HepG2 (cell line): Measurements from ENCODE around the gene SLC17A9. TPM values are rescaled to one million over a fixed set of nuclear protein-coding genes. Genes with fewer than 3 reads are reported as not detected.

ENCODE experiments used
- CEBPB ChIP-seq: IDR thresholded peaks from 2 replicates; pipeline ENCODE4 v1.6.1; 2011; ENCODE audit warnings: low read depth, low read length, improper control_type of control experiment, borderline replicate concordance
- CHD4 ChIP-seq: fragments of 200-600 bp; sonication (generic); IDR thresholded peaks from 2 replicates; pipeline ENCODE4 v1.7.0; 2017; ENCODE audit warnings: mild to moderate bottlenecking, low read length, borderline replicate concordance
- IKZF4 ChIP-seq: sonication (generic); formaldehyde crosslinking; IDR thresholded peaks from 2 replicates; pipeline ENCODE4 v1.5.1; 2020; ENCODE audit warnings: borderline replicate concordance, mild to moderate bottlenecking, low read depth, missing genetic modification reagents; ENCODE audit errors: not compliant biosample characterization
- JUN ChIP-seq: sonication (generic); formaldehyde crosslinking; IDR thresholded peaks from 2 replicates; pipeline ENCODE4 v1.4.0; 2020; ENCODE audit warnings: mild to moderate bottlenecking, missing genetic modification reagents
- ZNF207 ChIP-seq: fragments of 450-650 bp; IDR thresholded peaks from 2 replicates; pipeline ENCODE4 v1.6.1; 2016; ENCODE audit warnings: antibody characterized with exemption, borderline replicate concordance
- ZNF317 ChIP-seq: sonication (generic); formaldehyde crosslinking; IDR thresholded peaks from 2 replicates; pipeline ENCODE4 v1.5.0; 2020; ENCODE audit warnings: mild to moderate bottlenecking, missing genetic modification reagents
- ZNF343 ChIP-seq: sonication (generic); formaldehyde crosslinking; IDR thresholded peaks from 2 replicates; pipeline ENCODE4 v1.4.0; 2020; ENCODE audit warnings: mild to moderate bottlenecking, missing genetic modification reagents
- ZNF501 ChIP-seq: sonication (generic); formaldehyde crosslinking; IDR thresholded peaks from 2 replicates; pipeline ENCODE4 v1.5.1; 2020; ENCODE audit warnings: mild to moderate bottlenecking, moderate library complexity, missing genetic modification reagents
- ZNF558 ChIP-seq: sonication (generic); formaldehyde crosslinking; IDR thresholded peaks from 2 replicates; pipeline ENCODE4 v1.9.0; 2022; ENCODE audit warnings: mild to moderate bottlenecking, missing genetic modification reagents, borderline replicate concordance
- ZNF605 ChIP-seq: sonication (generic); formaldehyde crosslinking; IDR thresholded peaks from 2 replicates; pipeline ENCODE4 v1.8.0; 2022; ENCODE audit warnings: mild to moderate bottlenecking, missing genetic modification reagents
- ZSCAN20 ChIP-seq: sonication (generic); formaldehyde crosslinking; IDR thresholded peaks from 2 replicates; pipeline ENCODE4 v1.4.0; 2020; ENCODE audit warnings: missing genetic modification reagents, mild to moderate bottlenecking, borderline replicate concordance
- polyA plus RNA-seq, 8 experiments: library from polyadenylated mRNA; depleted of rRNA in 3 of 8; stranded (reverse) in 7 of 8; unstranded in 1 of 8; fragments of >200 nt; fragmentation: Illumina TruSeq in 4 of 8; extraction: Trizol in 4 of 8; gene quantifications; 2 replicates each; pipeline versions ENCODE4 v1.2.1 to v1.2.3, GENCODE V29; 2011 to 2016; ENCODE audit warnings: low read depth in 4 of 8, missing spikeins in 1 of 8, mixed read lengths in 1 of 8; ENCODE audit not compliant: insufficient read depth in 1 of 8
- total RNA-seq, 5 experiments: library from RNA; depleted of rRNA; stranded (reverse); fragments of >200 nt; fragmentation: Illumina TruSeq; extraction: Trizol; gene quantifications; 2 replicates each; pipeline ENCODE4 v1.2.3, GENCODE V29; 2016; ENCODE audit warnings: low read depth in 1 of 5
- TF ChIP-seq, protein P1 (sequence below): sonication (generic); formaldehyde crosslinking; conservative IDR thresholded peaks from 2 replicates; pipeline ENCODE4 v1.8.0; 2022; ENCODE audit warnings: mild to moderate bottlenecking, moderate library complexity, missing genetic modification reagents
- TF ChIP-seq, protein P2 (sequence below): sonication (generic); formaldehyde crosslinking; IDR thresholded peaks from 2 replicates; pipeline ENCODE4 v1.4.0; 2020; ENCODE audit warnings: mild to moderate bottlenecking, missing genetic modification reagents
- TF ChIP-seq, protein P3 (sequence below): sonication (generic); formaldehyde crosslinking; IDR thresholded peaks from 2 replicates; pipeline ENCODE4 v1.5.0; 2020; ENCODE audit warnings: mild to moderate bottlenecking, missing genetic modification reagents
- TF ChIP-seq, protein P4 (sequence below): IDR thresholded peaks from 2 replicates; pipeline ENCODE4 v1.6.1; 2016; ENCODE audit warnings: mild to moderate bottlenecking, missing biosample characterization, missing genetic modification reagents
- TF ChIP-seq, protein P5 (sequence below): IDR thresholded peaks from 2 replicates; pipeline ENCODE4 v1.6.1; 2016
- TF ChIP-seq, protein P6 (sequence below): sonication (generic); formaldehyde crosslinking; IDR thresholded peaks from 2 replicates; pipeline ENCODE4 v1.5.0; 2020; ENCODE audit warnings: mild to moderate bottlenecking, missing genetic modification reagents, moderate library complexity

Gene SLC17A9
- total and polyA plus RNA-seq, 2 of the 13 experiments (the other 11 are each of a cell fraction or from before 2014, with no cell fraction given), result 110 to 191 TPM

DNA sequence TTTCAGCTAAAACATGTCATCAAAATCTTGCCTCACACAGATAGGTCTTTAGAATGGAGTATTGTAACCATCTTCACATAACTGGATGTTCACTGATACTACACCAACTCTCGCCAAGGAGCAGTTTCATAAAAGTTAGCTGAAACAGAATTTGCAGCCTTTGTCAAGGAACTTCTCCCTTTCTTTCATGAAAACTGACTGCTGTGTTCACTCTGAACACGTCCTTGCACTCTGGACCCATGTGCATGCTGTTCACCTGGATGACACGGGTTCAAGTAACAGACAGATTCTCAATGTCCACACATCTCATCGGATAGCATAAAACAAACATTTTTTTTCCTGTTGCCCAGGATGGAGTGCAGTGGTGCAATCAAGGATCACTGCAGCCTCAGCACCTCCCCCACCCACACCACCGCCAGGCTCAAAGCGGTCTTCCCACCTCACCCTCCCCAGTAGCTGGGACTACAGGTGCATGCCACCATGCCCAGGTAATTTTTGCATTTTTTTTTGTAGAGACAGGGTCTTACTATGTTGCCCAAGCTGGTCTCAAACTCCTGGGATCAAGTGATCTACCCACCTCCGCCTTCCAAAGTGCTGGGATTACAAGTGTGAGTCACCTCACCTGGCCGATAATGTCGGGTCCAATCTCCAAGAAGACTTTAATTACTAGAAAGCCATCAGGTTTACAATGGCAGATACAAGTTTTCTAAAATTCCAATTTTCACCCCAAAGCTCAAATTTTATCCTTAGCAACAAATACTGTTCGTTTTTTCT, 35.6 kb upstream of the SLC17A9 start (continued):
- TF ChIP-seq ZNF343 (CRISPR knock-in tag) (peak; percentile 85; the same call in 1 of the 2 replicates), ZNF501 (CRISPR knock-in tag) (peak; percentile 92), ZNF317 (CRISPR knock-in tag) (peak; percentile 86), ZSCAN20 (CRISPR knock-in tag) (no peak), ZNF207 (no peak), CHD4 (peak; percentile 65; the same call in 1 of the 2 replicates), IKZF4 (CRISPR knock-in tag) (peak; percentile 69), CEBPB (peak; percentile 96), JUN (CRISPR knock-in tag) (peak; percentile 81), ZNF605 (peak; percentile 96), ZNF558 (CRISPR knock-in tag) (no peak)
- TF ChIP-seq, protein P1, sequence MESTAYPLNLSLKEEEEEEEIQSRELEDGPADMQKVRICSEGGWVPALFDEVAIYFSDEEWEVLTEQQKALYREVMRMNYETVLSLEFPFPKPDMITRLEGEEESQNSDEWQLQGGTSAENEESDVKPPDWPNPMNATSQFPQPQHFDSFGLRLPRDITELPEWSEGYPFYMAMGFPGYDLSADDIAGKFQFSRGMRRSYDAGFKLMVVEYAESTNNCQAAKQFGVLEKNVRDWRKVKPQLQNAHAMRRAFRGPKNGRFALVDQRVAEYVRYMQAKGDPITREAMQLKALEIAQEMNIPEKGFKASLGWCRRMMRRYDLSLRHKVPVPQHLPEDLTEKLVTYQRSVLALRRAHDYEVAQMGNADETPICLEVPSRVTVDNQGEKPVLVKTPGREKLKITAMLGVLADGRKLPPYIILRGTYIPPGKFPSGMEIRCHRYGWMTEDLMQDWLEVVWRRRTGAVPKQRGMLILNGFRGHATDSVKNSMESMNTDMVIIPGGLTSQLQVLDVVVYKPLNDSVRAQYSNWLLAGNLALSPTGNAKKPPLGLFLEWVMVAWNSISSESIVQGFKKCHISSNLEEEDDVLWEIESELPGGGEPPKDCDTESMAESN (CRISPR knock-in tag), result peak; percentile 96
- TF ChIP-seq, protein P2, sequence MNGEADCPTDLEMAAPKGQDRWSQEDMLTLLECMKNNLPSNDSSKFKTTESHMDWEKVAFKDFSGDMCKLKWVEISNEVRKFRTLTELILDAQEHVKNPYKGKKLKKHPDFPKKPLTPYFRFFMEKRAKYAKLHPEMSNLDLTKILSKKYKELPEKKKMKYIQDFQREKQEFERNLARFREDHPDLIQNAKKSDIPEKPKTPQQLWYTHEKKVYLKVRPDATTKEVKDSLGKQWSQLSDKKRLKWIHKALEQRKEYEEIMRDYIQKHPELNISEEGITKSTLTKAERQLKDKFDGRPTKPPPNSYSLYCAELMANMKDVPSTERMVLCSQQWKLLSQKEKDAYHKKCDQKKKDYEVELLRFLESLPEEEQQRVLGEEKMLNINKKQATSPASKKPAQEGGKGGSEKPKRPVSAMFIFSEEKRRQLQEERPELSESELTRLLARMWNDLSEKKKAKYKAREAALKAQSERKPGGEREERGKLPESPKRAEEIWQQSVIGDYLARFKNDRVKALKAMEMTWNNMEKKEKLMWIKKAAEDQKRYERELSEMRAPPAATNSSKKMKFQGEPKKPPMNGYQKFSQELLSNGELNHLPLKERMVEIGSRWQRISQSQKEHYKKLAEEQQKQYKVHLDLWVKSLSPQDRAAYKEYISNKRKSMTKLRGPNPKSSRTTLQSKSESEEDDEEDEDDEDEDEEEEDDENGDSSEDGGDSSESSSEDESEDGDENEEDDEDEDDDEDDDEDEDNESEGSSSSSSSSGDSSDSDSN (CRISPR knock-in tag), result peak; percentile 83
- TF ChIP-seq, protein P3, sequence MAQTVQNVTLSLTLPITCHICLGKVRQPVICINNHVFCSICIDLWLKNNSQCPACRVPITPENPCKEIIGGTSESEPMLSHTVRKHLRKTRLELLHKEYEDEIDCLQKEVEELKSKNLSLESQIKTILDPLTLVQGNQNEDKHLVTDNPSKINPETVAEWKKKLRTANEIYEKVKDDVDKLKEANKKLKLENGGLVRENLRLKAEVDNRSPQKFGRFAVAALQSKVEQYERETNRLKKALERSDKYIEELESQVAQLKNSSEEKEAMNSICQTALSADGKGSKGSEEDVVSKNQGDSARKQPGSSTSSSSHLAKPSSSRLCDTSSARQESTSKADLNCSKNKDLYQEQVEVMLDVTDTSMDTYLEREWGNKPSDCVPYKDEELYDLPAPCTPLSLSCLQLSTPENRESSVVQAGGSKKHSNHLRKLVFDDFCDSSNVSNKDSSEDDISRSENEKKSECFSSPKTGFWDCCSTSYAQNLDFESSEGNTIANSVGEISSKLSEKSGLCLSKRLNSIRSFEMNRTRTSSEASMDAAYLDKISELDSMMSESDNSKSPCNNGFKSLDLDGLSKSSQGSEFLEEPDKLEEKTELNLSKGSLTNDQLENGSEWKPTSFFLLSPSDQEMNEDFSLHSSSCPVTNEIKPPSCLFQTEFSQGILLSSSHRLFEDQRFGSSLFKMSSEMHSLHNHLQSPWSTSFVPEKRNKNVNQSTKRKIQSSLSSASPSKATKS, result no peak
- TF ChIP-seq, protein P4, sequence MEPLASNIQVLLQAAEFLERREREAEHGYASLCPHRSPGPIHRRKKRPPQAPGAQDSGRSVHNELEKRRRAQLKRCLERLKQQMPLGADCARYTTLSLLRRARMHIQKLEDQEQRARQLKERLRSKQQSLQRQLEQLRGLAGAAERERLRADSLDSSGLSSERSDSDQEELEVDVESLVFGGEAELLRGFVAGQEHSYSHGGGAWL (CRISPR knock-in tag), result 0 out of 2 replicates have a peak, but pooled peaks have one; percentile 27
- TF ChIP-seq, protein P5, sequence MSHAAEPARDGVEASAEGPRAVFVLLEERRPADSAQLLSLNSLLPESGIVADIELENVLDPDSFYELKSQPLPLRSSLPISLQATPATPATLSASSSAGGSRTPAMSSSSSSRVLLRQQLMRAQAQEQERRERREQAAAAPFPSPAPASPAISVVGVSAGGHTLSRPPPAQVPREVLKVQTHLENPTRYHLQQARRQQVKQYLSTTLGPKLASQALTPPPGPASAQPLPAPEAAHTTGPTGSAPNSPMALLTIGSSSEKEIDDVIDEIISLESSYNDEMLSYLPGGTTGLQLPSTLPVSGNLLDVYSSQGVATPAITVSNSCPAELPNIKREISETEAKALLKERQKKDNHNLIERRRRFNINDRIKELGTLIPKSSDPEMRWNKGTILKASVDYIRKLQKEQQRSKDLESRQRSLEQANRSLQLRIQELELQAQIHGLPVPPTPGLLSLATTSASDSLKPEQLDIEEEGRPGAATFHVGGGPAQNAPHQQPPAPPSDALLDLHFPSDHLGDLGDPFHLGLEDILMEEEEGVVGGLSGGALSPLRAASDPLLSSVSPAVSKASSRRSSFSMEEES (CRISPR knock-in tag), result peak; percentile 92
- TF ChIP-seq, protein P6, sequence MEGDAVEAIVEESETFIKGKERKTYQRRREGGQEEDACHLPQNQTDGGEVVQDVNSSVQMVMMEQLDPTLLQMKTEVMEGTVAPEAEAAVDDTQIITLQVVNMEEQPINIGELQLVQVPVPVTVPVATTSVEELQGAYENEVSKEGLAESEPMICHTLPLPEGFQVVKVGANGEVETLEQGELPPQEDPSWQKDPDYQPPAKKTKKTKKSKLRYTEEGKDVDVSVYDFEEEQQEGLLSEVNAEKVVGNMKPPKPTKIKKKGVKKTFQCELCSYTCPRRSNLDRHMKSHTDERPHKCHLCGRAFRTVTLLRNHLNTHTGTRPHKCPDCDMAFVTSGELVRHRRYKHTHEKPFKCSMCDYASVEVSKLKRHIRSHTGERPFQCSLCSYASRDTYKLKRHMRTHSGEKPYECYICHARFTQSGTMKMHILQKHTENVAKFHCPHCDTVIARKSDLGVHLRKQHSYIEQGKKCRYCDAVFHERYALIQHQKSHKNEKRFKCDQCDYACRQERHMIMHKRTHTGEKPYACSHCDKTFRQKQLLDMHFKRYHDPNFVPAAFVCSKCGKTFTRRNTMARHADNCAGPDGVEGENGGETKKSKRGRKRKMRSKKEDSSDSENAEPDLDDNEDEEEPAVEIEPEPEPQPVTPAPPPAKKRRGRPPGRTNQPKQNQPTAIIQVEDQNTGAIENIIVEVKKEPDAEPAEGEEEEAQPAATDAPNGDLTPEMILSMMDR (CRISPR knock-in tag), result peak; percentile 46
